Measurements from ENCODE around the gene NXPH3.

GRCh38 chr17:49580055-49580721 lies 4.5 kb downstream of the NXPH3 start:
- no peak for TF ChIP-seq POLR2A (IDR thresholded peaks at IDR 0.05)
- no peak for TF ChIP-seq CTCF (IDR thresholded peaks at IDR 0.05)

Measured in Peyer's patch (tissue), 4 donors.